IMR-90 (cell line): ENCODE data around the gene TRMT1. TPM values are rescaled to one million over a fixed set of nuclear protein-coding genes. Genes with fewer than 3 reads are reported as not detected.

ENCODE experiments used
- ATAC-seq: fragments of 200-7000 bp; cut with Tn5 transposase; 2 replicates; pipeline ENCODE4 v1.9.1; 2020; ENCODE audit warnings: low read depth, mild to moderate bottlenecking, moderate library complexity
- BruUV-seq: library from RNA; stranded (reverse); fragments of 400-500 nt; replicated peaks from 2 replicates; lab custom pipeline; 2021; lab: Mats Ljungman, UMichigan
- CTCF ChIA-PET: fragments of 300-600 bp; formaldehyde crosslinking; extraction: SDS; loops from one replicate; lab custom pipeline; 2021; ENCODE audit warnings: antibody characterized with exemption; lab: Yijun Ruan, JAX
- POLR2A ChIA-PET: fragments of 300-600 bp; sonication (Branson Sonifier 250); formaldehyde crosslinking; loops from one replicate; lab custom pipeline; 2022; ENCODE audit warnings: antibody characterized with exemption; ENCODE audit not compliant: unreplicated experiment; lab: Charles Lee
- DNase-seq: peaks from one replicate; pipeline ENCODE4 v3.0.0; 2013
- H2AFZ ChIP-seq: replicated peaks from 2 replicates; pipeline ENCODE3; 2013; ENCODE audit warnings: low read length, mild to moderate bottlenecking; ENCODE audit not compliant: poor library complexity
- H2AK5ac ChIP-seq: 2 replicates; pipeline ENCODE4 v1.6.1; 2013; ENCODE audit warnings: low read depth, low read length, inconsistent platforms
- H2AK9ac ChIP-seq: replicated peaks from 2 replicates; pipeline ENCODE3; 2013; ENCODE audit warnings: mild to moderate bottlenecking, low read depth, low read length, moderate library complexity; ENCODE audit not compliant: poor library complexity
- H2BK120ac ChIP-seq: 2 replicates; pipeline ENCODE4 v1.6.1; 2013; ENCODE audit warnings: low read depth, low read length, inconsistent platforms
- H2BK15ac ChIP-seq: 3 replicates; pipeline ENCODE4 v1.6.1; 2013; ENCODE audit warnings: low read depth, low read length, inconsistent platforms
- H2BK20ac ChIP-seq: 2 replicates; pipeline ENCODE4 v1.6.1; 2013; ENCODE audit warnings: low read depth, mild to moderate bottlenecking, inconsistent platforms, low read length, moderate library complexity
- H2BK5ac ChIP-seq: 2 replicates; pipeline ENCODE4 v1.6.1; 2013; ENCODE audit warnings: mild to moderate bottlenecking, low read depth, low read length, inconsistent platforms; ENCODE audit not compliant: poor library complexity, severe bottlenecking
- H3K14ac ChIP-seq: replicated peaks from 2 replicates; pipeline ENCODE4 v1.6.1; 2013; ENCODE audit warnings: low read depth, low read length, inconsistent platforms
- H3K18ac ChIP-seq: 2 replicates; pipeline ENCODE4 v1.6.1; 2013; ENCODE audit warnings: low read depth, low read length, control low read depth
- H3K23ac ChIP-seq: 2 replicates; pipeline ENCODE4 v1.6.1; 2013; ENCODE audit warnings: low read depth, low read length, inconsistent platforms
- H3K27ac ChIP-seq: 2 replicates; pipeline ENCODE4 v1.5.1; 2013; ENCODE audit warnings: mild to moderate bottlenecking, control low read depth, low read length; ENCODE audit not compliant: insufficient read depth
- H3K27me3 ChIP-seq: 2 replicates; pipeline ENCODE4 v1.6.1; 2013; ENCODE audit warnings: low read length; ENCODE audit not compliant: control insufficient read depth, insufficient read depth
- H3K36me3 ChIP-seq: 2 replicates; pipeline ENCODE4 v1.6.1; 2013; ENCODE audit warnings: low read length, mixed read lengths; ENCODE audit not compliant: control insufficient read depth, insufficient read depth
- H3K4ac ChIP-seq: 2 replicates; pipeline ENCODE4 v1.6.1; 2013; ENCODE audit warnings: low read depth, low read length, inconsistent platforms
- H3K4me1 ChIP-seq: 2 replicates; pipeline ENCODE4 v1.6.1; 2013; ENCODE audit warnings: low read length, mixed read lengths; ENCODE audit not compliant: control insufficient read depth, insufficient read depth
- H3K4me2 ChIP-seq: 2 replicates; pipeline ENCODE4 v1.6.1; 2013; ENCODE audit warnings: low read depth, mild to moderate bottlenecking, control low read depth, low read length, moderate library complexity
- H3K4me3 ChIP-seq: 2 replicates; pipeline ENCODE4 v1.5.1; 2013; ENCODE audit warnings: low read depth, mild to moderate bottlenecking, control low read depth, low read length, moderate library complexity; ENCODE audit not compliant: insufficient read depth
- H3K56ac ChIP-seq: 2 replicates; pipeline ENCODE4 v1.6.1; 2013; ENCODE audit warnings: low read length, inconsistent platforms; ENCODE audit not compliant: insufficient read depth; ENCODE audit errors: extremely low read depth
- H3K79me1 ChIP-seq, 2 experiments: 2 replicates each; pipeline ENCODE4 v1.6.1; 2013; ENCODE audit warnings: low read length in 2 of 2, inconsistent platforms in 1 of 2, low read depth in 1 of 2
- H3K9ac ChIP-seq: 2 replicates; pipeline ENCODE4 v1.6.1; 2013; ENCODE audit warnings: low read depth, low read length, control low read depth
- H3K9me1 ChIP-seq: 2 replicates; pipeline ENCODE4 v1.6.1; 2013; ENCODE audit warnings: low read length, inconsistent platforms; ENCODE audit not compliant: insufficient read depth
- H3K9me3 ChIP-seq: 2 replicates; pipeline ENCODE4 v1.6.1; 2013; ENCODE audit warnings: low read length; ENCODE audit not compliant: control insufficient read depth, insufficient read depth
- H4K20me1 ChIP-seq: 2 replicates; pipeline ENCODE4 v1.6.1; 2013; ENCODE audit warnings: low read length, inconsistent platforms; ENCODE audit not compliant: insufficient read depth
- H4K5ac ChIP-seq: 2 replicates; pipeline ENCODE4 v1.6.1; 2013; ENCODE audit warnings: mild to moderate bottlenecking, low read depth, low read length, control low read depth
- H4K8ac ChIP-seq, 2 experiments: 2 replicates each; pipeline ENCODE4 v1.6.1; 2013; ENCODE audit warnings: low read depth in 2 of 2, low read length in 2 of 2, control low read depth in 1 of 2, inconsistent platforms in 1 of 2
- H4K91ac ChIP-seq: 2 replicates; pipeline ENCODE4 v1.6.1; 2013; ENCODE audit warnings: low read depth, low read length, inconsistent platforms; ENCODE audit not compliant: insufficient read depth
- CTCF ChIP-seq: conservative IDR thresholded peaks from 2 replicates; pipeline ENCODE4 v1.5.1; 2012; ENCODE audit warnings: mild to moderate bottlenecking, low read depth, low read length, improper control_type of control experiment
- MXI1 ChIP-seq: IDR thresholded peaks from 2 replicates; pipeline ENCODE4 v1.6.1; 2012; ENCODE audit warnings: low read depth, mild to moderate bottlenecking, low read length, moderate library complexity, borderline replicate concordance
- RAD21 ChIP-seq: IDR thresholded peaks from 2 replicates; pipeline ENCODE4 v1.6.1; 2012; ENCODE audit warnings: low read length, improper control_type of control experiment
- USF2 ChIP-seq: fragments of 150-350 bp; IDR thresholded peaks from 2 replicates; pipeline ENCODE4 v1.6.1; 2017; ENCODE audit warnings: mild to moderate bottlenecking, antibody characterized with exemption, low read length, low read depth
- WGBS, 2 experiments: methylation state at CpG; one replicate each; pipeline versions ENCODE4 v1.1.5 to v1.1.7; 2013; ENCODE audit warnings: missing lambda C conversion rate in 2 of 2; ENCODE audit not compliant: insufficient read length in 1 of 2; ENCODE audit errors: extremely low coverage in 2 of 2; 5-methylcytosine and 5-hydroxymethylcytosine counted together
- dilution Hi-C: fragments of 300-500 bp; cut with HindIII; formaldehyde crosslinking; loops from one replicate; pipeline ENCODE4 v1.14.3; 2018; ENCODE audit warnings: low sequenced_read_pairs; ENCODE audit not compliant: unreplicated experiment
- in situ Hi-C: fragments of 300-500 bp; cut with MboI; formaldehyde crosslinking; loops from 3 replicates; pipeline ENCODE4 v1.14.3; 2019; ENCODE audit warnings: low sequenced_read_pairs, inconsistent platforms, mixed read lengths
- intact Hi-C: fragments of 100-400 bp; cut with micrococcal nuclease; formaldehyde crosslinking; loops from 2 replicates; pipeline ENCODE4 v1.10.0; 2022
- polyA plus RNA-seq, 3 experiments: library from polyadenylated mRNA; depleted of rRNA; stranded (reverse); fragments of >200 nt; gene quantifications; 2 replicates each; pipeline ENCODE4 v1.2.3, GENCODE V29; 2012; ENCODE audit warnings: low replicate concordance in 1 of 3
- total RNA-seq: library from RNA; depleted of rRNA; stranded (reverse); fragments of >200 nt; gene quantifications from 2 replicates; pipeline ENCODE4 v1.2.3, GENCODE V29; 2012

The TRMT1 gene
- total and polyA plus RNA-seq, 2 of the 4 experiments (the other 2 are of a cell fraction): 28.3 to 56.0 TPM

- POLR2A ChIA-PET: no interaction called here
Measured at GRCh38 chr19:13089139-13089856, 27.2 kb downstream of the TRMT1 start.

More at GRCh38 chr19:13089139-13089856, 27.2 kb downstream of the TRMT1 start:
- no peak overlapping the region for H2BK5ac ChIP-seq
- TF ChIP-seq CTCF (peak; percentile 49), MXI1 (no peak), RAD21 (no peak), USF2 (no peak)
- H3K56ac ChIP-seq: no peak overlapping the region
- no peak overlapping the region for H3K4me2 ChIP-seq
- no peak overlapping the region for H2AK9ac ChIP-seq
- intact Hi-C loops: no loop called here
- no peak overlapping the region for H2AFZ ChIP-seq
- H3K27ac ChIP-seq: no peak overlapping the region
- no peak overlapping the region for H2BK120ac ChIP-seq
- no TSS peak for BruUV-seq
- peaks cover 9% of the 10 kb centered on the region; the same call in 1 of the 2 replicates for H3K4me1 ChIP-seq
- in situ Hi-C loops: no loop called here
- H3K27me3 ChIP-seq: no peaks in the 10 kb centered on the region
- H3K9me1 ChIP-seq: no peaks in the 10 kb centered on the region
- no peak overlapping the region for H4K91ac ChIP-seq
- H3K79me1 ChIP-seq: 0 out of 4 replicates have a peak, but pooled peaks cover 0 to 8% of the 10 kb centered on the region in 2 experiments
- no peak overlapping the region for H2AK5ac ChIP-seq
- peaks cover 15% of the 10 kb centered on the region; the same call in 1 of the 2 replicates for H4K20me1 ChIP-seq
- H2BK20ac ChIP-seq: no peak overlapping the region
- no peak for DNase-seq
- CTCF ChIA-PET: interaction anchor here (1.1 kb wide), 1 partner anchor 31 kb away, joined by 3 read pairs; no protein-coding TSS in a partner anchor
- no peak overlapping the region for H3K4ac ChIP-seq
- H3K23ac ChIP-seq: no peak overlapping the region
- no peak overlapping the region for H2BK15ac ChIP-seq
- H3K18ac ChIP-seq: no peak overlapping the region
- no peak for ATAC-seq
- H3K9ac ChIP-seq: no peak overlapping the region
- no peak overlapping the region for H4K8ac ChIP-seq
- dilution Hi-C loops: no loop called here
- H3K9me3 ChIP-seq: no peaks in the 10 kb centered on the region
- H4K5ac ChIP-seq: no peak overlapping the region
- no peak overlapping the region for H3K4me3 ChIP-seq
- WGBS, 2 experiments: 88% methylated on average over 3 of the region's 5 CpGs; no CpG with 5 or more reads in 1 of the 2 experiments
- H3K36me3 ChIP-seq: peaks cover 38% of the 10 kb centered on the region
- H3K14ac ChIP-seq: no peak overlapping the region
